HUES6 (cell line): ENCODE data around the gene ALG5.

Source experiments
- H3K27ac ChIP-seq: 2 replicates; pipeline ENCODE4 v1.7.0; 2013; ENCODE audit warnings: low read depth, mild to moderate bottlenecking, low read length, inconsistent platforms
- H3K27me3 ChIP-seq: 2 replicates; pipeline ENCODE4 v1.6.1; 2013; ENCODE audit warnings: low read length; ENCODE audit not compliant: control insufficient read depth, insufficient read depth
- H3K36me3 ChIP-seq: 2 replicates; pipeline ENCODE4 v1.6.1; 2013; ENCODE audit warnings: low read length; ENCODE audit not compliant: control insufficient read depth, insufficient read depth
- H3K4me1 ChIP-seq: 2 replicates; pipeline ENCODE4 v1.6.1; 2013; ENCODE audit warnings: low read length; ENCODE audit not compliant: control insufficient read depth, insufficient read depth
- H3K4me3 ChIP-seq: 2 replicates; pipeline ENCODE4 v1.5.1; 2013; ENCODE audit warnings: low read depth, low read length
- H3K9ac ChIP-seq: one replicate; pipeline ENCODE4 v1.6.1; 2013; ENCODE audit warnings: mild to moderate bottlenecking, low read length
- H3K9me3 ChIP-seq: 2 replicates; pipeline ENCODE4 v1.6.1; 2013; ENCODE audit warnings: low read depth, low read length; ENCODE audit not compliant: control insufficient read depth, insufficient read depth

ALG5 gene

GRCh38 chr13:36999054-36999714 is at the start of gene ALG5:
ALG5 (minus strand) TSS chr13:36999340; CDS start chr13:36999300, 40 bp downstream.
- Histone ChIP-seq H3K36me3 (peaks cover 25% of the 10 kb centered on the region), H3K9ac (peak within 1 kb of the TSS; percentile 100), H3K4me1 (peaks cover 6% of the 10 kb centered on the region; the same call in 1 of the 2 replicates), H3K27ac (peak within 1 kb of the TSS; percentile 95), H3K9me3 (no peaks in the 10 kb centered on the region), H3K27me3 (no peaks in the 10 kb centered on the region), H3K4me3 (peak within 1 kb of the TSS; percentile 99)

GRCh38 chr13:37047846-37048245 is 48.7 kb upstream of the ALG5 start:
- Histone ChIP-seq H3K36me3 (peaks cover 49% of the 10 kb centered on the region), H3K27me3 (no peaks in the 10 kb centered on the region), H3K9me3 (no peaks in the 10 kb centered on the region), H3K4me1 (no peaks in the 10 kb centered on the region), H3K4me3 (no peak overlapping the region), H3K27ac (no peak overlapping the region), H3K9ac (no peak overlapping the region)

- H3K36me3 ChIP-seq: peaks cover 57% of the 10 kb centered on the region
- no peak overlapping the region for H3K9ac ChIP-seq
These were observed 47.9 kb upstream of the ALG5 start for GRCh38 chr13:37047032-37047431.

GRCh38 chr13:37046062-37046461 is 46.9 kb upstream of the ALG5 start:
- no peaks in the 10 kb centered on the region for H3K4me1 ChIP-seq
- H3K36me3 ChIP-seq: peaks cover 66% of the 10 kb centered on the region
- no peaks in the 10 kb centered on the region for H3K9me3 ChIP-seq
- no peak overlapping the region for H3K4me3 ChIP-seq
- H3K27me3 ChIP-seq: no peaks in the 10 kb centered on the region
- H3K9ac ChIP-seq: no peak overlapping the region
- no peak overlapping the region for H3K27ac ChIP-seq

More at GRCh38 chr13:37047032-37047431, 47.9 kb upstream of the ALG5 start:
- no peaks in the 10 kb centered on the region for H3K4me1 ChIP-seq
- H3K9me3 ChIP-seq: no peaks in the 10 kb centered on the region
- no peaks in the 10 kb centered on the region for H3K27me3 ChIP-seq
- no peak overlapping the region for H3K4me3 ChIP-seq
- no peak overlapping the region for H3K27ac ChIP-seq

- Histone ChIP-seq H3K4me3 (no peak overlapping the region), H3K27me3 (no peaks in the 10 kb centered on the region), H3K9ac (no peak overlapping the region), H3K9me3 (no peaks in the 10 kb centered on the region), H3K4me1 (no peaks in the 10 kb centered on the region), H3K36me3 (peaks cover 94% of the 10 kb centered on the region), H3K27ac (no peak overlapping the region)
These were observed 41.6 kb upstream of the ALG5 start for GRCh38 chr13:37040789-37041188.

- Histone ChIP-seq H3K36me3 (peaks cover 98% of the 10 kb centered on the region), H3K4me1 (no peaks in the 10 kb centered on the region), H3K9me3 (no peaks in the 10 kb centered on the region), H3K4me3 (no peak overlapping the region), H3K27me3 (no peaks in the 10 kb centered on the region), H3K27ac (no peak overlapping the region), H3K9ac (no peak overlapping the region)
These were observed 40.8 kb upstream of the ALG5 start for GRCh38 chr13:37039896-37040295.

GRCh38 chr13:37037241-37037640 is 38.1 kb upstream of the ALG5 start:
- H3K9me3 ChIP-seq: no peaks in the 10 kb centered on the region
- H3K36me3 ChIP-seq: peaks cover 97% of the 10 kb centered on the region
- no peak overlapping the region for H3K27ac ChIP-seq
- no peaks in the 10 kb centered on the region for H3K4me1 ChIP-seq
- no peak overlapping the region for H3K4me3 ChIP-seq
- H3K27me3 ChIP-seq: no peaks in the 10 kb centered on the region
- H3K9ac ChIP-seq: no peak overlapping the region

GRCh38 chr13:37029617-37030016 is 30.5 kb upstream of the ALG5 start:
- no peaks in the 10 kb centered on the region for H3K9me3 ChIP-seq
- H3K27ac ChIP-seq: no peak overlapping the region
- H3K4me1 ChIP-seq: no peaks in the 10 kb centered on the region
- H3K9ac ChIP-seq: no peak overlapping the region
- H3K36me3 ChIP-seq: peaks cover 93% of the 10 kb centered on the region
- H3K4me3 ChIP-seq: no peak overlapping the region
- no peaks in the 10 kb centered on the region for H3K27me3 ChIP-seq

- H3K4me3 ChIP-seq: no peak overlapping the region
- peaks cover 94% of the 10 kb centered on the region for H3K36me3 ChIP-seq
These were observed 28.5 kb upstream of the ALG5 start for GRCh38 chr13:37027639-37028038.

GRCh38 chr13:37026771-37027170 is 27.6 kb upstream of the ALG5 start:
- H3K4me1 ChIP-seq: no peaks in the 10 kb centered on the region
- H3K4me3 ChIP-seq: no peak overlapping the region
- H3K36me3 ChIP-seq: peaks cover 94% of the 10 kb centered on the region
- no peaks in the 10 kb centered on the region for H3K27me3 ChIP-seq
- H3K27ac ChIP-seq: no peak overlapping the region
- no peaks in the 10 kb centered on the region for H3K9me3 ChIP-seq
- no peak overlapping the region for H3K9ac ChIP-seq

More at GRCh38 chr13:37027639-37028038, 28.5 kb upstream of the ALG5 start:
- H3K9ac ChIP-seq: no peak overlapping the region
- H3K9me3 ChIP-seq: no peaks in the 10 kb centered on the region
- H3K27me3 ChIP-seq: no peaks in the 10 kb centered on the region
- H3K4me1 ChIP-seq: no peaks in the 10 kb centered on the region
- no peak overlapping the region for H3K27ac ChIP-seq

- H3K9ac ChIP-seq: no peak overlapping the region
- no peak overlapping the region for H3K4me3 ChIP-seq
- no peak overlapping the region for H3K27ac ChIP-seq
- no peaks in the 10 kb centered on the region for H3K27me3 ChIP-seq
- H3K36me3 ChIP-seq: peaks cover 97% of the 10 kb centered on the region
- H3K9me3 ChIP-seq: no peaks in the 10 kb centered on the region
- H3K4me1 ChIP-seq: no peaks in the 10 kb centered on the region
These were observed 24.7 kb upstream of the ALG5 start for GRCh38 chr13:37023871-37024270.
